HEK293 (cell line): ENCODE data around the gene WSCD2.

Experiments
- CTCF ChIA-PET: fragments of 350-600 bp; formaldehyde crosslinking; extraction: SDS; loops from one replicate; lab custom pipeline; 2021; ENCODE audit warnings: antibody characterized with exemption; lab: Yijun Ruan, JAX
- POLR2A ChIA-PET: fragments of 300-600 bp; formaldehyde crosslinking; extraction: SDS; loops from one replicate; lab custom pipeline; 2020; ENCODE audit warnings: antibody characterized with exemption, inconsistent platforms; lab: Yijun Ruan, JAX
- H3K27ac ChIP-seq: fragments of 200-500 bp; sonication (Bioruptor generic); 2 replicates; pipeline ENCODE4 v1.5.1; 2014; ENCODE audit warnings: low read depth, low read length, control low read depth, inconsistent platforms; ENCODE audit errors: extremely low read depth
- H3K36me3 ChIP-seq, 2 experiments: fragments of 200-500 bp in 1 of 2; sonication (Bioruptor generic) in 1 of 2; 1 replicate in 1 of 2; 2 replicates in 1 of 2; pipeline ENCODE4 v1.5.1; 2014 to 2017; ENCODE audit warnings: inconsistent platforms in 2 of 2, low read length in 2 of 2; ENCODE audit not compliant: control insufficient read depth in 2 of 2, insufficient read depth in 1 of 2
- H3K4me1 ChIP-seq: fragments of 200-500 bp; sonication (Bioruptor generic); 2 replicates; pipeline ENCODE4 v1.5.1; 2014; ENCODE audit warnings: mild to moderate bottlenecking, low read length, inconsistent platforms; ENCODE audit not compliant: control insufficient read depth, insufficient read depth
- H3K4me3 ChIP-seq: 2 replicates; pipeline ENCODE4 v1.5.1; 2011; ENCODE audit warnings: low read depth, mild to moderate bottlenecking, control low read depth, low read length, moderate library complexity
- H3K9me3 ChIP-seq: fragments of 200-500 bp; sonication (Bioruptor generic); 2 replicates; pipeline ENCODE4 v1.5.1; 2014; ENCODE audit warnings: low read depth, low read length, inconsistent platforms; ENCODE audit not compliant: control insufficient read depth, insufficient read depth
- BCL11B ChIP-seq: fragments of 450-650 bp; formaldehyde crosslinking; IDR thresholded peaks from 2 replicates; pipeline ENCODE4 v1.5.1; 2016; ENCODE audit warnings: low read depth, missing biosample characterization, missing genetic modification characterization
- KLF7 ChIP-seq: fragments of 450-650 bp; formaldehyde crosslinking; IDR thresholded peaks from 2 replicates; pipeline ENCODE4 v1.5.1; 2016; ENCODE audit warnings: missing biosample characterization, missing genetic modification characterization, borderline replicate concordance
- SCRT2 ChIP-seq: fragments of 450-650 bp; formaldehyde crosslinking; IDR thresholded peaks from 2 replicates; pipeline ENCODE4 v1.5.1; 2016; ENCODE audit warnings: missing biosample characterization, missing genetic modification characterization
- ZBTB7A ChIP-seq: fragments of 450-650 bp; formaldehyde crosslinking; IDR thresholded peaks from 2 replicates; pipeline ENCODE4 v1.5.1; 2016; ENCODE audit warnings: low read depth, missing biosample characterization, missing genetic modification characterization
- ZEB2 ChIP-seq: fragments of 450-650 bp; formaldehyde crosslinking; IDR thresholded peaks from 2 replicates; pipeline ENCODE4 v1.5.1; 2016; ENCODE audit warnings: missing biosample characterization, missing genetic modification characterization
- ZNF140 ChIP-seq: fragments of 450-650 bp; formaldehyde crosslinking; IDR thresholded peaks from 2 replicates; pipeline ENCODE4 v1.5.1; 2016; ENCODE audit warnings: missing biosample characterization, missing genetic modification characterization
- ZNF221 ChIP-seq: fragments of 450-650 bp; formaldehyde crosslinking; IDR thresholded peaks from 2 replicates; pipeline ENCODE4 v1.5.1; 2017; ENCODE audit warnings: missing biosample characterization, missing genetic modification characterization, borderline replicate concordance
- ZNF223 ChIP-seq: fragments of 450-650 bp; formaldehyde crosslinking; IDR thresholded peaks from 2 replicates; pipeline ENCODE4 v1.5.1; 2016; ENCODE audit warnings: missing biosample characterization, missing genetic modification characterization
- ZNF248 ChIP-seq: fragments of 450-650 bp; formaldehyde crosslinking; IDR thresholded peaks from 2 replicates; pipeline ENCODE4 v1.5.1; 2017; ENCODE audit warnings: missing biosample characterization, missing genetic modification characterization
- ZNF266 ChIP-seq: fragments of 450-650 bp; formaldehyde crosslinking; IDR thresholded peaks from 2 replicates; pipeline ENCODE4 v1.5.1; 2016; ENCODE audit warnings: missing biosample characterization, missing genetic modification characterization, low read depth
- ZNF366 ChIP-seq: fragments of 450-650 bp; formaldehyde crosslinking; conservative IDR thresholded peaks from 2 replicates; pipeline ENCODE4 v1.5.1; 2016; ENCODE audit warnings: missing biosample characterization, missing genetic modification characterization
- ZNF426 ChIP-seq: fragments of 450-650 bp; formaldehyde crosslinking; IDR thresholded peaks from 2 replicates; pipeline ENCODE4 v1.5.1; 2017; ENCODE audit warnings: missing biosample characterization, missing genetic modification characterization, mild to moderate bottlenecking, inconsistent platforms, moderate library complexity
- ZNF600 ChIP-seq: fragments of 450-650 bp; formaldehyde crosslinking; IDR thresholded peaks from 2 replicates; pipeline ENCODE4 v1.5.1; 2016; ENCODE audit warnings: missing biosample characterization, missing genetic modification characterization
- ZNF621 ChIP-seq: fragments of 450-650 bp; formaldehyde crosslinking; IDR thresholded peaks from 2 replicates; pipeline ENCODE4 v1.5.1; 2017; ENCODE audit warnings: missing biosample characterization, missing genetic modification characterization
- ZNF677 ChIP-seq: fragments of 450-650 bp; IDR thresholded peaks from 2 replicates; pipeline ENCODE4 v1.5.0; 2018; ENCODE audit warnings: missing biosample characterization, mild to moderate bottlenecking, missing genetic modification characterization, moderate library complexity
- ZNF747 ChIP-seq: fragments of 450-650 bp; formaldehyde crosslinking; IDR thresholded peaks from 2 replicates; pipeline ENCODE4 v1.5.1; 2016; ENCODE audit warnings: missing biosample characterization, missing genetic modification characterization
- ZNF768 ChIP-seq: fragments of 450-650 bp; formaldehyde crosslinking; IDR thresholded peaks from 2 replicates; pipeline ENCODE4 v1.5.1; 2018; ENCODE audit warnings: missing biosample characterization, mild to moderate bottlenecking, missing genetic modification characterization
- ZNF777 ChIP-seq: fragments of 450-650 bp; formaldehyde crosslinking; IDR thresholded peaks from 2 replicates; pipeline ENCODE4 v1.5.1; 2017; ENCODE audit warnings: missing biosample characterization, missing genetic modification characterization, borderline replicate concordance
- ZNF837 ChIP-seq: fragments of 450-650 bp; formaldehyde crosslinking; IDR thresholded peaks from 2 replicates; pipeline ENCODE4 v1.5.1; 2016; ENCODE audit warnings: missing biosample characterization, missing genetic modification characterization
- TF ChIP-seq, protein P1 (sequence below): fragments of 450-650 bp; formaldehyde crosslinking; conservative IDR thresholded peaks from 2 replicates; pipeline ENCODE4 v1.5.1; 2016; ENCODE audit warnings: low read depth, missing biosample characterization, missing genetic modification characterization
- TF ChIP-seq, protein P2 (sequence below): fragments of 450-650 bp; formaldehyde crosslinking; IDR thresholded peaks from 2 replicates; pipeline ENCODE4 v1.5.0; 2017; ENCODE audit warnings: missing biosample characterization, missing genetic modification characterization, borderline replicate concordance
- TF ChIP-seq, protein P3 (sequence below): fragments of 450-650 bp; formaldehyde crosslinking; IDR thresholded peaks from 2 replicates; pipeline ENCODE4 v1.5.1; 2016; ENCODE audit warnings: missing biosample characterization, missing genetic modification characterization
- TF ChIP-seq, protein P4 (sequence below): fragments of 450-650 bp; formaldehyde crosslinking; IDR thresholded peaks from 2 replicates; pipeline ENCODE4 v1.5.1; 2016; ENCODE audit warnings: missing biosample characterization, missing genetic modification characterization

The WSCD2 gene

DNA sequence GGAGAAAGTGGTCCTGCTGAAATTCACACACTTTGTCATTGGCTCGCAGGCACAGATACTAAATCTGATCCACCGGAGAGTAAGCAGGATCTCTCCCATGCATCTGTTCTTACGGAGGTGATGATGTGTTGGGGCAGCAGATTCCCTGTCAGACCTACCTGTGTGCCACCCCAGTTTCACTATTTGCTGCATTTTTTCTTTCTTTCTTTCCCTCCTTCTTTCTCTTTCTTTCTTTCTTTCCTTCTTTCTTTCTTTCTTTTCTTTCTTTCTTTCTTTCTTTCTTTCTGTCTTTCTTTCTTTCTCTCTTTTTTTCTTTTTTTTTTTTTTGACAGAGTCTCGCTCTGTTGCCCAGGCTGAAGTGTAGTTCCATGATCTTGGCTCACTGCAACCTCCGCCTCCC is 37.4 kb downstream of the WSCD2 start:
- Histone ChIP-seq H3K36me3 (no peaks in the 10 kb centered on the region), H3K4me1 (no peaks in the 10 kb centered on the region), H3K4me3 (no peak overlapping the region), H3K9me3 (no peaks in the 10 kb centered on the region), H3K27ac (no peak overlapping the region)
- POLR2A ChIA-PET = no interaction called here
- CTCF ChIA-PET = no interaction called here
- no peak for TF ChIP-seq ZNF223 (tag by site-specific recombination)
- TF ChIP-seq, protein P1, sequence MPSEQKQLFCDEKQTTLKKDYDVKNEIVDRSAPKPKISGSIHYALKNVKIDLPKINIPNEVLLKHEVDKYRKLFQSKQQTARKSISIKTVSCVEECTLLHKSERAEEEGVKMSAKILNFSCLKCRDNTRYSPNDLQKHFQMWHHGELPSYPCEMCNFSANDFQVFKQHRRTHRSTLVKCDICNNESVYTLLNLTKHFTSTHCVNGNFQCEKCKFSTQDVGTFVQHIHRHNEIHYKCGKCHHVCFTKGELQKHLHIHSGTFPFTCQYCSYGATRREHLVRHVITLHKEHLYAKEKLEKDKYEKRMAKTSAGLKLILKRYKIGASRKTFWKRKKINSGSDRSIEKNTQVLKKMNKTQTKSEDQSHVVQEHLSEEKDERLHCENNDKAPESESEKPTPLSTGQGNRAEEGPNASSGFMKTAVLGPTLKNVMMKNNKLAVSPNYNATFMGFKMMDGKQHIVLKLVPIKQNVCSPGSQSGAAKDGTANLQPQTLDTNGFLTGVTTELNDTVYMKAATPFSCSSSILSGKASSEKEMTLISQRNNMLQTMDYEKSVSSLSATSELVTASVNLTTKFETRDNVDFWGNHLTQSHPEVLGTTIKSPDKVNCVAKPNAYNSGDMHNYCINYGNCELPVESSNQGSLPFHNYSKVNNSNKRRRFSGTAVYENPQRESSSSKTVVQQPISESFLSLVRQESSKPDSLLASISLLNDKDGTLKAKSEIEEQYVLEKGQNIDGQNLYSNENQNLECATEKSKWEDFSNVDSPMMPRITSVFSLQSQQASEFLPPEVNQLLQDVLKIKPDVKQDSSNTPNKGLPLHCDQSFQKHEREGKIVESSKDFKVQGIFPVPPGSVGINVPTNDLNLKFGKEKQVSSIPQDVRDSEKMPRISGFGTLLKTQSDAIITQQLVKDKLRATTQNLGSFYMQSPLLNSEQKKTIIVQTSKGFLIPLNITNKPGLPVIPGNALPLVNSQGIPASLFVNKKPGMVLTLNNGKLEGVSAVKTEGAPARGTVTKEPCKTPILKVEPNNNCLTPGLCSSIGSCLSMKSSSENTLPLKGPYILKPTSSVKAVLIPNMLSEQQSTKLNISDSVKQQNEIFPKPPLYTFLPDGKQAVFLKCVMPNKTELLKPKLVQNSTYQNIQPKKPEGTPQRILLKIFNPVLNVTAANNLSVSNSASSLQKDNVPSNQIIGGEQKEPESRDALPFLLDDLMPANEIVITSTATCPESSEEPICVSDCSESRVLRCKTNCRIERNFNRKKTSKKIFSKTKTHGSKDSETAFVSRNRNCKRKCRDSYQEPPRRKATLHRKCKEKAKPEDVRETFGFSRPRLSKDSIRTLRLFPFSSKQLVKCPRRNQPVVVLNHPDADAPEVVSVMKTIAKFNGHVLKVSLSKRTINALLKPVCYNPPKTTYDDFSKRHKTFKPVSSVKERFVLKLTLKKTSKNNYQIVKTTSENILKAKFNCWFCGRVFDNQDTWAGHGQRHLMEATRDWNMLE = no peak
- no peak for TF ChIP-seq ZNF677 (tag by site-specific recombination)
- no peak for TF ChIP-seq ZNF768 (tag by site-specific recombination)
- no peak for TF ChIP-seq KLF7
- TF ChIP-seq ZNF366 (tag by site-specific recombination) = peak; percentile 27; the same call in 1 of the 2 replicates
- TF ChIP-seq, protein P2, sequence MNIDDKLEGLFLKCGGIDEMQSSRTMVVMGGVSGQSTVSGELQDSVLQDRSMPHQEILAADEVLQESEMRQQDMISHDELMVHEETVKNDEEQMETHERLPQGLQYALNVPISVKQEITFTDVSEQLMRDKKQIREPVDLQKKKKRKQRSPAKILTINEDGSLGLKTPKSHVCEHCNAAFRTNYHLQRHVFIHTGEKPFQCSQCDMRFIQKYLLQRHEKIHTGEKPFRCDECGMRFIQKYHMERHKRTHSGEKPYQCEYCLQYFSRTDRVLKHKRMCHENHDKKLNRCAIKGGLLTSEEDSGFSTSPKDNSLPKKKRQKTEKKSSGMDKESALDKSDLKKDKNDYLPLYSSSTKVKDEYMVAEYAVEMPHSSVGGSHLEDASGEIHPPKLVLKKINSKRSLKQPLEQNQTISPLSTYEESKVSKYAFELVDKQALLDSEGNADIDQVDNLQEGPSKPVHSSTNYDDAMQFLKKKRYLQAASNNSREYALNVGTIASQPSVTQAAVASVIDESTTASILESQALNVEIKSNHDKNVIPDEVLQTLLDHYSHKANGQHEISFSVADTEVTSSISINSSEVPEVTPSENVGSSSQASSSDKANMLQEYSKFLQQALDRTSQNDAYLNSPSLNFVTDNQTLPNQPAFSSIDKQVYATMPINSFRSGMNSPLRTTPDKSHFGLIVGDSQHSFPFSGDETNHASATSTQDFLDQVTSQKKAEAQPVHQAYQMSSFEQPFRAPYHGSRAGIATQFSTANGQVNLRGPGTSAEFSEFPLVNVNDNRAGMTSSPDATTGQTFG = no peak

DNA sequence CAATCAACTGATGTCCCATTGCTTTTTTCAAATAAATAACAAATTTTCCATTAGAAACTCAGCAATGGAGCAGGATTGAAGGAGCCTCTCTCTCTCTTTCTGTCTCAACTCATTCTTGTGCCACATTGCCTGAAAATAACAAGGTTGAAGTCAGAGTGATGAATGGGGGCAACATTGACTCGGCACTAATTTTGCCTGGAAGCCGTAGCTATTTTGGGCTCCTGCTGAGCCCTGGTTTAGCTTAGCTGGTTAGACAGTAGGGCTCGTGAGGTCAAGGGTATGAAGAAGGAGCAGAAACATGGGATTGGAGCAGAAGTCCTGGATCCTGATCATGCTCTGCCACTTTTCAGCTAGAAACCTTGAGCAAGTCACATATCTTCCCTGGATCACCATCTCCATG is 38.9 kb downstream of the WSCD2 start:
- ChIA-PET CTCF (no interaction called here), POLR2A (no interaction called here)
- H3K4me3 ChIP-seq = no peak overlapping the region
- H3K9me3 ChIP-seq = no peaks in the 10 kb centered on the region
- H3K4me1 ChIP-seq = no peaks in the 10 kb centered on the region
- H3K27ac ChIP-seq = no peak overlapping the region
- H3K36me3 ChIP-seq = no peaks in the 10 kb centered on the region
- TF ChIP-seq ZNF248 = no peak
- TF ChIP-seq ZNF837 (tag by site-specific recombination) = no peak
- TF ChIP-seq, protein P3, sequence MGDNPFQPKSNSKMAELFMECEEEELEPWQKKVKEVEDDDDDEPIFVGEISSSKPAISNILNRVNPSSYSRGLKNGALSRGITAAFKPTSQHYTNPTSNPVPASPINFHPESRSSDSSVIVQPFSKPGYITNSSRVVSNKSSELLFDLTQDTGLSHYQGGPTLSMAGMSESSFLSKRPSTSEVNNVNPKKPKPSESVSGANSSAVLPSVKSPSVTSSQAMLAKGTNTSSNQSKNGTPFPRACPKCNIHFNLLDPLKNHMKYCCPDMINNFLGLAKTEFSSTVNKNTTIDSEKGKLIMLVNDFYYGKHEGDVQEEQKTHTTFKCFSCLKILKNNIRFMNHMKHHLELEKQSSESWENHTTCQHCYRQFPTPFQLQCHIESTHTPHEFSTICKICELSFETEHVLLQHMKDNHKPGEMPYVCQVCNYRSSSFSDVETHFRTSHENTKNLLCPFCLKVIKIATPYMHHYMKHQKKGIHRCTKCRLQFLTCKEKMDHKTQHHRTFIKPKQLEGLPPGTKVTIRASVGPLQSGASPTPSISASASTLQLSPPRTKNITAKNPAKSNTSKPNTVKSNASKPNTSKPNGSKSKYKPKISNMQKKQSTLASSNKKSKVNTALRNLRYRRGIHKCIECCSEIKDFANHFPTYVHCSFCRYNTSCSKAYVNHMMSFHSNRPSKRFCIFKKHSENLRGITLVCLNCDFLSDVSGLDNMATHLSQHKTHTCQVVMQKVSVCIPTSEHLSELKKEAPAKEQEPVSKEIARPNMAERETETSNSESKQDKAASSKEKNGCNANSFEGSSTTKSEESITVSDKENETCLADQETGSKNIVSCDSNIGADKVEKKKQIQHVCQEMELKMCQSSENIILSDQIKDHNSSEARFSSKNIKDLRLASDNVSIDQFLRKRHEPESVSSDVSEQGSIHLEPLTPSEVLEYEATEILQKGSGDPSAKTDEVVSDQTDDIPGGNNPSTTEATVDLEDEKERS (tag by site-specific recombination) = no peak
- no peak for TF ChIP-seq ZNF140 (tag by site-specific recombination)
- TF ChIP-seq ZNF266 (tag by site-specific recombination) = no peak
- TF ChIP-seq ZNF221 (tag by site-specific recombination) = no peak
- TF ChIP-seq, protein P4, sequence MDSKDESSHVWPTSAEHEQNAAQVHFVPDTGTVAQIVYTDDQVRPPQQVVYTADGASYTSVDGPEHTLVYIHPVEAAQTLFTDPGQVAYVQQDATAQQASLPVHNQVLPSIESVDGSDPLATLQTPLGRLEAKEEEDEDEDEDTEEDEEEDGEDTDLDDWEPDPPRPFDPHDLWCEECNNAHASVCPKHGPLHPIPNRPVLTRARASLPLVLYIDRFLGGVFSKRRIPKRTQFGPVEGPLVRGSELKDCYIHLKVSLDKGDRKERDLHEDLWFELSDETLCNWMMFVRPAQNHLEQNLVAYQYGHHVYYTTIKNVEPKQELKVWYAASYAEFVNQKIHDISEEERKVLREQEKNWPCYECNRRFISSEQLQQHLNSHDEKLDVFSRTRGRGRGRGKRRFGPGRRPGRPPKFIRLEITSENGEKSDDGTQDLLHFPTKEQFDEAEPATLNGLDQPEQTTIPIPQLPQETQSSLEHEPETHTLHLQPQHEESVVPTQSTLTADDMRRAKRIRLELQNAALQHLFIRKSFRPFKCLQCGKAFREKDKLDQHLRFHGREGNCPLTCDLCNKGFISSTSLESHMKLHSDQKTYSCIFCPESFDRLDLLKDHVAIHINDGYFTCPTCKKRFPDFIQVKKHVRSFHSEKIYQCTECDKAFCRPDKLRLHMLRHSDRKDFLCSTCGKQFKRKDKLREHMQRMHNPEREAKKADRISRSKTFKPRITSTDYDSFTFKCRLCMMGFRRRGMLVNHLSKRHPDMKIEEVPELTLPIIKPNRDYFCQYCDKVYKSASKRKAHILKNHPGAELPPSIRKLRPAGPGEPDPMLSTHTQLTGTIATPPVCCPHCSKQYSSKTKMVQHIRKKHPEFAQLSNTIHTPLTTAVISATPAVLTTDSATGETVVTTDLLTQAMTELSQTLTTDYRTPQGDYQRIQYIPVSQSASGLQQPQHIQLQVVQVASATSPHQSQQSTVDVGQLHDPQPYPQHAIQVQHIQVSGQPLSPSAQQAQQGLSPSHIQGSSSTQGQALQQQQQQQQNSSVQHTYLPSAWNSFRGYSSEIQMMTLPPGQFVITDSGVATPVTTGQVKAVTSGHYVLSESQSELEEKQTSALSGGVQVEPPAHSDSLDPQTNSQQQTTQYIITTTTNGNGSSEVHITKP (tag by site-specific recombination) = no peak
- TF ChIP-seq ZNF600 (tag by site-specific recombination) = no peak
- no peak for TF ChIP-seq ZBTB7A (tag by site-specific recombination)
- TF ChIP-seq ZNF426 = no peak
- TF ChIP-seq ZNF747 (tag by site-specific recombination) = no peak
- TF ChIP-seq ZNF777 (tag by site-specific recombination) = no peak
- TF ChIP-seq BCL11B = no peak
- TF ChIP-seq ZEB2 (tag by site-specific recombination) = no peak
- no peak for TF ChIP-seq SCRT2 (tag by site-specific recombination)
- no peak for TF ChIP-seq ZNF621 (tag by site-specific recombination)
